GM18499 (cell line): ENCODE results near the gene NAP1L2.
"Not testable (repeated sequence)": the region's sequence is repeated elsewhere in the genome, so short reads cannot be mapped to it uniquely, and the experiment has no call there.

ENCODE experiments used
- ATAC-seq: cut with Tn5 transposase; IDR thresholded peaks from one replicate; pipeline ENCODE4 v1.9.1; 2021; ENCODE audit warnings: moderate number of reproducible peaks; ENCODE audit not compliant: insufficient read depth, unreplicated experiment

The NAP1L2 gene, protein sequence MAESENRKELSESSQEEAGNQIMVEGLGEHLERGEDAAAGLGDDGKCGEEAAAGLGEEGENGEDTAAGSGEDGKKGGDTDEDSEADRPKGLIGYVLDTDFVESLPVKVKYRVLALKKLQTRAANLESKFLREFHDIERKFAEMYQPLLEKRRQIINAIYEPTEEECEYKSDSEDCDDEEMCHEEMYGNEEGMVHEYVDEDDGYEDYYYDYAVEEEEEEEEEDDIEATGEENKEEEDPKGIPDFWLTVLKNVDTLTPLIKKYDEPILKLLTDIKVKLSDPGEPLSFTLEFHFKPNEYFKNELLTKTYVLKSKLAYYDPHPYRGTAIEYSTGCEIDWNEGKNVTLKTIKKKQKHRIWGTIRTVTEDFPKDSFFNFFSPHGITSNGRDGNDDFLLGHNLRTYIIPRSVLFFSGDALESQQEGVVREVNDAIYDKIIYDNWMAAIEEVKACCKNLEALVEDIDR

DNA sequence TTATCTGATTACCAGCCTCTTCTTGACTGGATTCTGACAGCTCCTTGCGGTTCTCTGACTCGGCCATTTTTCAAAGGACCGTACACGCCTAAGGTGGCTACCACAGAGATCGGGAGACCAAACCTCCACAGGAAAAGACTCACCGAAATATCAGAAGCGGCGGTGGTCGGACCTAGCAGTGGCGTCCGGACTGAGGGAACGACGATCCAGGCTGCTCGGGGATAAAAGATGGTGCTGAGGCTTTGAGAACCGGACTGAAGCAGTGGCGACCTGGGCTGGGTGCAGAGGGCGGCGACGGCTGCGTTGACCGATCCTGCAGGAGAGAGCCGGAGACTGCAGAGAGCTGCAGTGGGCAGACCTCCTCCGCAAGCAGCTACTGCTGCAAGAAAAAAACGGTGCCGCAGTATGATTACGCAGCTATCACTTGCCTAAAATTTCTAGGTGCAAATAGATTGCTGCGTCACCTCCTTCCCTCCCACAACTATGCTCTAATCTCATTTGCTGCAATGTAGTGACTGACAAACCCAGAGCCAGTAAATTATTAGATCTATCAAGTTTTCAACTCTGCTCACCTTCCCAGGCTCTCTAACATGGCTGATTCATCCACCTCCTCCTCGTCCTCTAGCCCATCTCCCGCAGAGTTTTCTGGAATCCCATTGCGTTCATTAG, at the start of gene NAP1L2:
Gene NAP1L2 (minus strand): TSS at position 426 of the 669 bp plus-strand sequence. CDS start 359 bp downstream, at position 67.
- ATAC-seq = peak; percentile 90

DNA sequence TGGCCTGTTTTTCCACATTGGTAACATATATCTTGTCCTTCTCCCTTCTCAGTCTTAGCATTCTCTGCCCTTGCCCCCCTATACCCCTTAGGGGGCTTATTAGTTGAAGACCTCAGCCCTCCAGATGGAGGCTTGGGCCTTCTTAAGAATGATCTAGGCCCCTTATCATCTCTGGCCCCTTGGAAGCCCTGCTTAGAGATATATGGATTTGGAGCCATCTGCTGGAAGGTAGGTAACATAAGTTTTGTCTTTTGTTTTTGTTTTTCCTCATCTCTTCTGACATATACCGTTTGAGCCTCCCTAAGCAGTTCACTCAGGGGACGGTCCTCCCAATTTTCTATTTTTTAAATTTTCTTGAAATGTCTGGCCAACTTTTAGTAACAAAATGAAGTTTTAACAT, 48.3 kb upstream of the NAP1L2 start:
- no peak for ATAC-seq

DNA sequence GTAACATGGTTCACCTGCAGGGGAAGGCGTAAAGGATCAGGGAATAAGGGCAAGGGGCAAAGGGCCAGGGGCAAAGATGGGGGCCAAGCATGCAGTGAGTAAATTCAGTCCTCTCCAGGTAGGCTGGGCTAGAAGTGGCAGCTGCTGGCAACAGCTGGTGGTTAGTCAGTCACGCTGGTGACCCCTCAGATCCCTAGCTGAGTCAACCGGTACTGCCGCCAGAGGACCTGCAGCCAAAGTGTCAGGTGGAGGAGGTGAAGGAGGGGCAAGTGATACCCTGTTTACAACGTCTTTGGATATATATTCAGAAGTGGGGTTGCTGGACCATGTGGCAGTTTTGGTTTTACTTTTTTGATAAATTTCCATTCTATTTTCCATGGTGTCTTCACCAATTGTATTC, 24.6 kb upstream of the NAP1L2 start:
- no peak for ATAC-seq

DNA sequence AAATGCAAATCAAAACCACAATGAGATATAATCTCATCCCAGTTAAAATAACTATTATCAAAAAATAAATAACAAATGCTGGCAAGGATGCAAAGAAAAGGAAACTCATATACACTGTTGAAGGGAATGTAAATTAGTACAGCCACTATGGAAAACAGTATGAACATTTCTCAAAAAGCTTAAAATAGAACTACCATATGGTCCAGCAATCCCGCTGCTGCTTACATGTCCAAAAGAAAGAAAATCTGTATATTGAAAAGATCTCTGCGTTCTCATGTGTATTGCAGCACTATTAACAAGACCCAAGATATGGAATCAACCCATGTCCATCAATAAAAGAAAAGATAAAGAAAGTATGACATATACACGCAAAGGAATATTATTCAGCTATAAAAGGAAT, 3.0 kb upstream of the NAP1L2 start:
- ATAC-seq = no peak

DNA sequence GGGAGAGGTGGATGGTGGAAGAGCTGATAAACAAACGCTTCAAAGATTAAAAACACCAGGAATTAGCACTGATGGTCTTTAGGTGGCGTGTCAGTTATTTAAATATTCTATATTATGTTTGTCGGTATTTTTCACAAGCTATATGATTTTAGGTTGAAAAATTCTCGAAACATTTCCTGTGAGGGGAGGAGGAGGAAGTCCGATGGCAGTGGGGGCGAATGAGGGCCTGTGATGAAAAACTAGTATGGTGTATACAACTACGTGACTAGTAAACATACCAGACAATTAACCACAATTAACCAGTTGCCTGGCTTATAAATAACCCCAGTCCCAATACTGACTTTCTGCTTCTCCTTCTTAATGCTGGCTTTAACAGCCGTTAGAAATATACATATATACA, 595 bp upstream of the NAP1L2 start:
- no peak for ATAC-seq

DNA sequence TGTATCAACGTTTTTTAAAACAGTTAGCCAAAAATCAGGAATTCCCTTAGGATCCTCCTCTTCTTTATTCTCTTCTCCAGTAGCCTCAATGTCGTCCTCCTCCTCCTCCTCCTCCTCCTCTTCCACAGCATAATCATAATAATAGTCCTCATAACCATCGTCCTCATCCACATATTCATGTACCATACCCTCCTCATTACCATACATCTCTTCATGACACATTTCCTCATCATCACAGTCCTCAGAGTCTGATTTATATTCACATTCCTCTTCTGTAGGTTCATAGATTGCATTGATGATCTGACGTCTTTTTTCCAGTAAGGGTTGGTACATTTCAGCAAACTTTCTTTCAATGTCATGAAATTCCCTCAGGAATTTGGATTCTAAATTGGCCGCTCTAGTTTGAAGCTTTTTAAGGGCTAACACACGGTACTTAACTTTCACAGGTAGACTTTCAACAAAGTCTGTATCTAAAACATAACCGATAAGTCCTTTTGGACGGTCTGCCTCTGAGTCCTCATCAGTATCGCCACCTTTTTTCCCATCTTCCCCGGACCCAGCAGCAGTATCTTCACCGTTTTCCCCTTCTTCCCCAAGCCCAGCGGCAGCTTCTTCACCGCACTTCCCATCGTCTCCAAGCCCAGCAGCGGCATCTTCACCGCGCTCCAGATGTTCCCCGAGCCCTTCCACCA, 771 bp downstream of the NAP1L2 start:
- ATAC-seq = no peak

DNA sequence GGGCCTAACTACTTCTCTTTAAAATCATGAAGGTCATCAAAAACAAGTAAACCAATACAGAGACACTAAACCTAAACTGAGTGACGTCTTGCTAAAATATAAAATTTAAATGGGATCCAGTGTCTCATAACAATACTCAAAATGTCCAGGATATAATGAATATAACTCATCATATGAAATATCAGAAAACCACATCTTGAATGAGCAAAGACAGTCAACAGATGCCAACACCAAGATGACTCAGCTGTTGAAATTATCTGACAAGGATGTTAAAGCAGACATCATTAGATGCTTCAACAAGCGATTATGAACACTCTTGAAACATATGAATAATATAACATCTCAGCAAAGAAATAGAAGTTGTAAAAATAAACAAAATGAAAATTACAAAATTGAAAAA, 8.3 kb downstream of the NAP1L2 start:
- no peak for ATAC-seq

DNA sequence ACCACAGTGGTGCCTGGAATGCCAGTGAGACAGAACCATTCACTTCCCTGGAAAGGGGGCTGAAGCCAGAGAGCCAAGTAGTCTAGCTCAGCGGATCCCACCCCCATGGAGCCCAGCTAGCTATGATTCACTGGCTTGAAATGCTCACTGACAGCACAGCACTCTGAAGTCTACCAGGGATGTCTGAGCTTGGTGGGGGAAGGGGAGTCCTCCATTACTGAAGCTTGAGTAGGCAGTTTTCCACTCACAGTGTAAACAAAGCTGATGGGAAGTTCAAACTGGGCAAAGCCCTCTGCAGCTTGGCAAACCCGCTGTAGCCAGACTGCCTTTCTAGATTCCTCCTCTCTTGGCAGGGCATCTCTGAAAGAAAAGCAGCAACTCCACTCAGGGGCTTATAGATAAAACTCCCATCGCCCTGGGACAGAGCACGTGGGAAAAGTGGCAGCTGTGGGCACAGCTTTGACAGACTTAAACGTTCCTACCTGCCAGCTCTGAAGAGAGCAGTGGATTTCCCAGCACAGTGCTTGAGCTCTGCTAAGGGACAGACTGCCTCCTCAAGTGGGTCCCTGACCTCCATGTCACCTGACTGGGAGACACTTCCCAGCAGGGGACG, 32.0 kb downstream of the NAP1L2 start:
- ATAC-seq = no peak

DNA sequence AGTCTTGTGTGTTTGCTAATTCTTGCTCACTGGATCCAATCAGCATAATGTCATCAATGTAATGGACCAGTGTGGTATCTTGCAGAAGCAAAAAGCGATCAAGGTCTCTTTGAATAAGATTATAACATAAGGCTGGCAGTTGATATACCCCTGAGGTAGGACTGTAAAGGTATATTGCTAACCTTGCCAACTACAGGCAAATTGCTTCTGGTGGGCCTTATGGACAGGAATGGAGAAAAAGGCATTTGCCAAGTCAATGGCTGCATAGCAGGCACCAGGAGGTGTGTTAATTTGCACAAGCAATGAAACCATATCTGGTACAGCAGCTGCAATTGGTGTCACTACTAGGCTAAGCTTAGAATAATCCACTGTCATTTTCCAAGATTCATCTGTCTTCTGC, 45.7 kb downstream of the NAP1L2 start:
- not testable (repeated sequence) for ATAC-seq
